HG02870 (cell line): ENCODE results near the gene TENT5A.
"Not testable (repeated sequence)": the region's sequence is repeated elsewhere in the genome, so short reads cannot be mapped to it uniquely, and the experiment has no call there.

Source experiments
- ATAC-seq: cut with Tn5 transposase; IDR thresholded peaks from one replicate; pipeline ENCODE4 v1.9.1; 2021; ENCODE audit warnings: mild to moderate bottlenecking, moderate library complexity; ENCODE audit not compliant: unreplicated experiment

TENT5A gene

GRCh38 chr6:81751388-81752083 lies 945 bp downstream of the TENT5A start:
- ATAC-seq: no peak

- ATAC-seq: no peak
These were observed 1.6 kb downstream of the TENT5A start for GRCh38 chr6:81750681-81751387.

- no peak for ATAC-seq
These were observed 2.3 kb downstream of the TENT5A start for GRCh38 chr6:81750200-81750599.

DNA sequence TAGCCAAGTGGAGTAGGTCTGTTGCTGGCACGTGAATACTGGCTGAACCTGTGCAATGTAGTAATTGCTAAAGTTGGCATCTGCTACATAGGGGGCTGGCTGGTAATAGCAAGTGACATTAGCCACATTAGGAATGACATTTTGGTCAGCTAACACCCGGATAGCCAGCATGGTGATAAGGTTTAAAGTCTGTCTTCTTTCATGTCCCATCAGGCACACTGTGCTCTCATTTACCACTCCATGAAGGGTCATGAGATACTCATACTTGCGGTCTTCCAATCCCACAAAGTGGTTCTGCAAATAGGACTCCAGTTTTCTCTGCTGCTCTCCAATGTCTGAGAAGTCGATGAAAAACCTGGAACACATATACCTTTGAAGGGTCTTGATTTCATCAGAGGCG lies 2.8 kb downstream of the TENT5A start:
- no peak for ATAC-seq

- ATAC-seq: no peak
These were observed 3.5 kb downstream of the TENT5A start for GRCh38 chr6:81748994-81749393.

DNA sequence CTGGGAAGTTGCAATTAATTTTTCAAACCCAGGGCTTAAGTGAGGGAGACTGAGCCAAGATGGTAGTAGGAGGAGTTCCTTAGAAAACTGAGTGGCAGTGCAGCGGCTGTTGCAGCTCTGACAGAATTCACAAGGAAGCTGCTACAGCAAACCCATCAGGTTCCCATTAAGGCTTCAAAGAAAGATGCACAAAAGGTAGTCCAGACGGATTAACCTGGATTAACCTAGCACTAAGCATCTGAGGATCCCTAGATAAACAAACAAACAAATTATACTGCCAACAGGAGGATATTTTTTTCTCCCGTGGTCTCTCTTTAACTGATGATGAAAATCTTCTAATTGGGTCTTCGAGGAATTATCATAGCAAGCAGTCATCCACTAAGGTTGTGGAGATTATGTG lies 5.2 kb downstream of the TENT5A start:
- no peak for ATAC-seq

GRCh38 chr6:81744131-81744530 lies 8.3 kb downstream of the TENT5A start:
- no peak for ATAC-seq

GRCh38 chr6:81743649-81744048 lies 8.8 kb downstream of the TENT5A start:
- no peak for ATAC-seq

GRCh38 chr6:81741689-81742088 lies 10.8 kb downstream of the TENT5A start:
- no peak for ATAC-seq

DNA sequence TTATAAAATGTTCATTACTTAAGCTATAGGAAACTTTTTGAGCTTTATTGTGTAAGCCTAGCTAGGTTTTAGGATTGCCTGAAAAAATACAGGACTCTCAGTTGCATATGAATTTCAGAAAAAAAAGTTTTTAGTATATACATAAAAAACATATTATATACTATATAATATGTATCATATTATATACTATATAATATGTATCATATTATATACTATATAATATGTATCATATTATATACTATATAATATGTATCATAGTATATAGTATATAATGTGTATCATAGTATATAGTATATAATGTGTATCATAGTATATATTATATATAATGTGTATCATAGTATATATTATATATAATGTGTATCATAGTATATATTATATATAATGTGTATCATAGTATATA lies 11.9 kb downstream of the TENT5A start:
- not testable (repeated sequence) for ATAC-seq

- ATAC-seq: no peak
These were observed 13.0 kb downstream of the TENT5A start for GRCh38 chr6:81739230-81740195.

GRCh38 chr6:81736428-81736827 lies 16.1 kb downstream of the TENT5A start:
- ATAC-seq: no peak

DNA sequence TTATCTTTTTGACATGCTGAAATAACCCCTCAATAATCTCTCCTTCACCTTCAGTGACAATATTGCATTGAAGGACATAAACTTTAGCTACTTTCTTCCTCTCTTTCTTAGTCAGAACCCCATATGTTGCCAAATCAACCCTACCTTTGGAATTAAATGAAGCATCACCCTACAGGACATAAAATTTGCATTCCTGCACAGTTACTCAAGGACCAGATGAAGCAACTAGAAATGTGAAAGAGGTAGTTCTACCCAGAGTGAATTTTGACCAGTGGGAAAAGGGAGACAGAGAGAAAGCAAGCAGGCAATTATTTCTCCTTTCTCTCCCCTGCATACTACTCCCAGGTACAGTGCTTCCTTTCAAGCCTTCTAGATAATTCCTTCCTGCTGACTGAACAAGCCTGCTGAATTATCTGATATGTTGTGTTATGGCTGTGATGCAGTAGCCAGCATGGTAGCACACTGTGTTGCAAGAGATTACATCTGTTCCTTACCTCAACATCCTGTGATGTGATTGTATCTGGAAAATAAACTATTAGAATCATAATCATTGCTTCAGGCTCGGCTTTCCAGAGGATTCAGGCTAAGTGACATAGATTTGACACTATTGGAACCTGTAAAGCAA lies 16.6 kb downstream of the TENT5A start:
- no peak for ATAC-seq

DNA sequence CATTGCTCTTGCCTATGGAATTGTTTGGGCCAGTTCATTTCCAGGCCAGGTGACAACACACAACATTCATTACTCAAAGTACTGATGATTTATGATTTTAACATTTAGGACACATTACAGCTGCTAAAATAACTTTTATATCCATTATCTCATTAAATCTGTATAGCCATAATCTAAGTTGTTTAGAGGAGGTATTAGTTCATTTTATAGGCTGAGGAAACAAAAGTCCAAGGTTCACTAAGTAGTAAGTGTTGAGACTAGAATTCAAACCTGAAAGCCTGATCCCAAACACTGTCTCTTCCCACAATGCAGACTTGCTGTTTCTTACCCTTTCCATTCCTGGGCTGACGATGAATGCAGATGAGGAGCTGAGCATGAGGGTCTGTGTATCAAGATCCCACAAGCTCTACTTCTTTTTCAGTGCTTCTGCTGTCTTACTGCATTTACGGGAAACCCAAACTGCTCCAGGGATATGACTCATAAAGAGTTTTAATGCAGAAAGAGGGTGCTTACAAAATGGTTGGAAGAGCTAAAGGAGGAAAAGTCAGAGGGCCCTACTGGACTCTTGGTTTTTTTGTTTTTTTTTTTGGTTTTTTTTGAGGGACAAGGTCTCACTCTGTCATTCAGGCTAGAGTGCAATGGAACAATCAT lies 17.9 kb downstream of the TENT5A start:
- ATAC-seq: no peak

DNA sequence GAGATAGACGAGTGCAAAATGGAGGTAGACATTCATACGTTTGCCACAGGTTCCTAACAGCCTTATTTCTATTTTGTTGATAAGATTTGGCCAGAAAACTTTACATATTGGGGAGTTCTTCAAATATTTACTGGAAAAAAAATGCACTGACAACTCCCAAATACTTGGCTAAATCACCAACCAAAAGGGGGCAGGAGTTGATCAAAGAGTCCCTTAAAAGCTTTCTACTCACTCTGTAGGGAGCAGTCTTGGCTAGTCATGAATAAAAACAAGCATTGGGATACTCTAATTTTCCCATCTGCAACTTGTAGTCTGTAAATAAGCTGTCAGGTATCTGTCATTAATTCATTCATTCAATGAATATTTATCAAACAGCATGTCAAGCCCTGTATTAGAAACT lies 18.4 kb downstream of the TENT5A start:
- no peak for ATAC-seq

GRCh38 chr6:81731814-81732213 lies 20.7 kb downstream of the TENT5A start:
- no peak for ATAC-seq

DNA sequence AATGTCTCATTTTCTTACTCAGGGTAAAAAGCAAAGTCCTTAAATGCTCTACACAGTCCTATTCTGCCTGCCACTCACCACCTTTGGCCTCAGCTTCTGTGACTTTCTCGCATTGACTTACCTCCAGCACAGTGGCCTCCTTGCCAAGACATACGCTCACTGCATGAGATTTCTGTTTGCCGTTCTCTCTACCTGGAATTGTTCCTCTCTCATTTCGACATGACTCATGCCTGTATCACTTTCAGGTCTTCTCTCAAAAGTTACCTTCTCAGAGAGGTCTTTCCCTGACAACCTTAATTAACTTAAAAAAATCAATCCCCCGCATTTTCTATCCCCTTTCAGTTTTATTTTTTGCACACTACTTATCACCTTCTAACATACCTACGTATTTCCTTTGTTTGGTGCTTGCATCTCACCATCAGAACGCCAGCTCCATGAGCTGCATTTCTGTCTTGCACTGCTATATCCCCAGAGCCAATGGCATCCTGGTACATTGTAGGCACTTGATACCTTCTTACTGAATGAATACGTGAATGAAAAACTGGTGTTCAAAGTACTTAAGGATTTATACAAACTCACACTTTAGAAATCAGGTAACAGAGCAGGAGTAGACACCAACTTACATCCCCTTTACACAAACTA lies 24.5 kb downstream of the TENT5A start:
- ATAC-seq: no peak

DNA sequence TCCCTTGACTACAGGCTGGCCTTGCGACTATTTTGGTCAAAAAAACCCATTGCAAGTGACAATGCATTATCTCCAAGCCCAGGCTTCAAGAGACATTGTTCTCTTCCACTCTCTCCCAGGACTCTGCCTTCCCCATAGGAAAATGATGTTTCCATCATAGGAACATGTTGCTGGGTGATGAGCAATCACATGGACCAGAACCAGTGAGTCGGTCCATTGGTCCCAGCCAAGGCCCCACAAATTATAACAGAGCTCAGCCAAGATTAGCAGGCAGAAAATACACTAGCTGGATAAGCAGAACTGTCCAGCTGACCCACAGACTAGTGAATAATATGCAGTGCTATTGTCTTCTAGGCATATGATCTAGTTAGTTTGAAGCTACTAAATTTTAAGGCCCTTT lies 27.4 kb downstream of the TENT5A start:
- no peak for ATAC-seq

GRCh38 chr6:81722506-81723223 lies 29.8 kb downstream of the TENT5A start:
- no peak for ATAC-seq
